Progenitor cell of endocrine pancreas (in vitro differentiated cells): ENCODE measurements around the gene CLCN7. TPM values are rescaled to one million over a fixed set of nuclear protein-coding genes. Genes with fewer than 3 reads are reported as not detected.

Experiments
- DNase-seq: peaks from one replicate; pipeline ENCODE4 v3.0.0; 2021; ENCODE audit warnings: low spot score; ENCODE audit not compliant: unreplicated experiment
- H3K27ac Mint-ChIP-seq: 2 replicates; pipeline ENCODE4 v1.8.0; 2021; ENCODE audit warnings: mild to moderate bottlenecking, moderate library complexity, mixed read lengths
- H3K27me3 Mint-ChIP-seq: 2 replicates; pipeline ENCODE4 v1.8.0; 2021; ENCODE audit warnings: mixed read lengths
- H3K36me3 Mint-ChIP-seq: 2 replicates; pipeline ENCODE4 v1.8.0; 2022; ENCODE audit warnings: mixed read lengths; ENCODE audit not compliant: insufficient read depth
- H3K4me1 Mint-ChIP-seq: 2 replicates; pipeline ENCODE4 v1.8.0; 2021; ENCODE audit warnings: low read depth, mixed read lengths
- H3K4me3 Mint-ChIP-seq: 2 replicates; pipeline ENCODE4 v1.8.0; 2021; ENCODE audit warnings: low read depth, mild to moderate bottlenecking, moderate library complexity, mixed read lengths
- H3K9me3 Mint-ChIP-seq: 2 replicates; pipeline ENCODE4 v1.8.0; 2021; ENCODE audit warnings: low read depth, mixed read lengths
- CTCF ChIP-seq: fragments of 200-600 bp; sonication (generic); IDR thresholded peaks from one replicate; pipeline ENCODE4 v1.5.0; 2021; ENCODE audit warnings: antibody characterized with exemption, mild to moderate bottlenecking; ENCODE audit not compliant: unreplicated experiment
- total RNA-seq: library from RNA; stranded (reverse); gene quantifications from 2 replicates; pipeline ENCODE4 v1.2.1, GENCODE V29; 2021

The CLCN7 gene
- total RNA-seq, 1 donor from 2014 or later = 89.4 TPM

DNA sequence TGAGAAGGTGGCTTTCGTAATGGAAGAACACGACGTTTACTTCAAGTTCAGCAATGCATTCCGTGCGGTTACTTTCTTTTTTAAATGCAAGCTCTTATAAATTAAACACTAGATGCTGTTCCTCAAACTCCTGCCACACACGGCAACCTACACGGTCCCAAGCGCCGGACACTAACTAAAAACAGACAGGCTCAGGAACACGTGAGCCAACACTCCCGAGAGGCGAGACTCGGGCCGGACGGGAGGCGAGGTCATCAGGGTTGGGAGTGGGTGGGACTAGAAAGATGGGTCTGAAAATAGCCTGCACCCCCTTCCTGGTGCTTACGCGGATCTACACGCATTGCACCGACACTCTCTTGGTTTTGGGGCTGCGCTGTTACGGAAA lies 6.4 kb downstream of the CLCN7 start:
- Mint-ChIP-seq H3K27ac (no peak overlapping the region), H3K27me3 (no peaks in the 10 kb centered on the region), H3K4me3 (no peak overlapping the region), H3K9me3 (no peaks in the 10 kb centered on the region), H3K4me1 (peaks cover 3% of the 10 kb centered on the region), H3K36me3 (no peaks in the 10 kb centered on the region)
- TF ChIP-seq CTCF = no peak
- no peak for DNase-seq

- H3K27ac Mint-ChIP-seq = no peak overlapping the region
- H3K4me1 Mint-ChIP-seq = no peaks in the 10 kb centered on the region
- H3K27me3 Mint-ChIP-seq = no peaks in the 10 kb centered on the region
- DNase-seq = no peak
- H3K36me3 Mint-ChIP-seq = no peaks in the 10 kb centered on the region
- H3K9me3 Mint-ChIP-seq = no peaks in the 10 kb centered on the region
- no peak overlapping the region for H3K4me3 Mint-ChIP-seq
- no peak for TF ChIP-seq CTCF
These were observed 7.8 kb downstream of the CLCN7 start for GRCh38 chr16:1466968-1467521.

- H3K9me3 Mint-ChIP-seq = no peaks in the 10 kb centered on the region
- no peak for TF ChIP-seq CTCF
- no peaks in the 10 kb centered on the region for H3K36me3 Mint-ChIP-seq
- H3K27ac Mint-ChIP-seq = no peak overlapping the region
- no peak for DNase-seq
- H3K4me3 Mint-ChIP-seq = no peak overlapping the region
- H3K4me1 Mint-ChIP-seq = no peaks in the 10 kb centered on the region
- no peaks in the 10 kb centered on the region for H3K27me3 Mint-ChIP-seq
These were observed 8.8 kb downstream of the CLCN7 start for GRCh38 chr16:1466054-1466453.

DNA sequence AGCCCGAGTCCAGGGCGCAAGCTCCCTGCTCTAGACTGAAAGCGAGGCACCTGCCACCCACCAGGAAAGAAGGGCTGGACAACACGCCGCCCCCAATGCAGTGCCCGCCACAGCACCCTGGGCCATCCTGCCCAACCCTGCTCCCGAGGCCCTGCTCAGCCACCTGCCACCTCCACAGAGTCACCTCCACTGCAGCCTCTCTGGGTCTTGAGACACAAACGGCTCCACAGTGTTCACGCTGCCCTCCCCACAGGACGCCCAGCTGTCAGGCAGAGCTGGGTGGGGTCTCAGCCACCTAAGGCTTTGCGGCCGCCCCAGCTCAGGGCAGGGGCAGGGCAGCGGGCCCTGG lies 9.3 kb downstream of the CLCN7 start:
- no peak overlapping the region for H3K4me3 Mint-ChIP-seq
- no peaks in the 10 kb centered on the region for H3K36me3 Mint-ChIP-seq
- no peaks in the 10 kb centered on the region for H3K9me3 Mint-ChIP-seq
- no peaks in the 10 kb centered on the region for H3K27me3 Mint-ChIP-seq
- TF ChIP-seq CTCF = no peak
- no peaks in the 10 kb centered on the region for H3K4me1 Mint-ChIP-seq
- no peak overlapping the region for H3K27ac Mint-ChIP-seq
- DNase-seq = no peak

- TF ChIP-seq CTCF = no peak
- Mint-ChIP-seq H3K4me3 (no peak overlapping the region), H3K36me3 (no peaks in the 10 kb centered on the region), H3K9me3 (no peaks in the 10 kb centered on the region), H3K27ac (no peak overlapping the region), H3K4me1 (no peaks in the 10 kb centered on the region), H3K27me3 (no peaks in the 10 kb centered on the region)
- no peak for DNase-seq
These were observed 9.8 kb downstream of the CLCN7 start for GRCh38 chr16:1464894-1465566.
